ENCODE measurements around the gene SORCS3.

Gene SORCS3

DNA sequence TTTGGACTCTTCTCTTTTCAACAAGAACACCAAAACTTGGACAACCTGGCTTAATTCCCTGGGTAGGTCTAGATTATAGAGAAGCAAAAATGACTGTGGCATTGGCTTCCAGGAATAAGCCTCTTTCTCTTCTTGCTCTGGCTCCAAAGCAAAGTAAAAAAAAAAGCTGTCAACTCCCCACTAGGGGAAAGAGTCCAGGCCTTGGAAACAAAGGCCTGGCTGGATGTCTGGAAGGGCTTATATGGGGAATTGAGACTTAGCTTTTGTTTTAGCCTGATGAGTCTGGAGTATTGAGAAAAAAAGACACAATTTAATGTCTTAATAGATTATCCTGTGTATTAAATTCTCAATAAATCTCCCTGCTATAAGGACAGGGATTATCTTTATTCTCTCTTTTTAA is 300.6 kb downstream of the SORCS3 start:
- no peaks in the 10 kb centered on the region for H3K36me3 ChIP-seq (replicated peaks)
- TF ChIP-seq, protein P1, sequence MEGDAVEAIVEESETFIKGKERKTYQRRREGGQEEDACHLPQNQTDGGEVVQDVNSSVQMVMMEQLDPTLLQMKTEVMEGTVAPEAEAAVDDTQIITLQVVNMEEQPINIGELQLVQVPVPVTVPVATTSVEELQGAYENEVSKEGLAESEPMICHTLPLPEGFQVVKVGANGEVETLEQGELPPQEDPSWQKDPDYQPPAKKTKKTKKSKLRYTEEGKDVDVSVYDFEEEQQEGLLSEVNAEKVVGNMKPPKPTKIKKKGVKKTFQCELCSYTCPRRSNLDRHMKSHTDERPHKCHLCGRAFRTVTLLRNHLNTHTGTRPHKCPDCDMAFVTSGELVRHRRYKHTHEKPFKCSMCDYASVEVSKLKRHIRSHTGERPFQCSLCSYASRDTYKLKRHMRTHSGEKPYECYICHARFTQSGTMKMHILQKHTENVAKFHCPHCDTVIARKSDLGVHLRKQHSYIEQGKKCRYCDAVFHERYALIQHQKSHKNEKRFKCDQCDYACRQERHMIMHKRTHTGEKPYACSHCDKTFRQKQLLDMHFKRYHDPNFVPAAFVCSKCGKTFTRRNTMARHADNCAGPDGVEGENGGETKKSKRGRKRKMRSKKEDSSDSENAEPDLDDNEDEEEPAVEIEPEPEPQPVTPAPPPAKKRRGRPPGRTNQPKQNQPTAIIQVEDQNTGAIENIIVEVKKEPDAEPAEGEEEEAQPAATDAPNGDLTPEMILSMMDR (IDR thresholded peaks at IDR 0.05; ENCODE audit: low read depth, low read length, missing control alignments): no peak
- H3K27me3 ChIP-seq (replicated peaks): no peaks in the 10 kb centered on the region
- no peak overlapping the region for H3K27ac ChIP-seq
- DNase-seq: no peak
- in situ Hi-C loops (cut with HindIII; ENCODE audit: low pct_ligation_motif_present, low sequenced_read_pairs): no loop called here
- H3K4me3 ChIP-seq (ENCODE audit: low read depth, low read length): no peak overlapping the region

DNA sequence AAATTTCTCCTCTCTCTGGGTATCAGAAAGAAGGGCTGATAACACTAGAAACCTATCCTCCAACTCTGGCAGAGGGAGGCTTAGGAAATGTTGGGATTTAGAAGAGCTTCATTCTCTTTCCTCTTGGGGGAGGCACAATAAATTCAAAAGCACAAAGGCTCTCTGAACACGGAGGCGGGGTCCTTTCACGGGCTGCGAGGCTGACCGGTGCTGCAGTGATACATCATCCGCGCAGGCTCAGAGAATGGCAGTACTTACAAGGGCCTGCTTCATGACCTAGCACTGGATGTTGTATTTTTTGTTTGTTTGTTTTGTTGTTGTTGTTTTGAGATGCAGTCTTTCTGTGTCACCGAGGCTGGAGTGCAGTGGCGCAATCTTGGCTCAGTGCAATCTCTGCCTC is 306.2 kb downstream of the SORCS3 start:
- TF ChIP-seq, protein P1 (IDR thresholded peaks at IDR 0.05; ENCODE audit: low read depth, low read length, missing control alignments): no peak

DNA sequence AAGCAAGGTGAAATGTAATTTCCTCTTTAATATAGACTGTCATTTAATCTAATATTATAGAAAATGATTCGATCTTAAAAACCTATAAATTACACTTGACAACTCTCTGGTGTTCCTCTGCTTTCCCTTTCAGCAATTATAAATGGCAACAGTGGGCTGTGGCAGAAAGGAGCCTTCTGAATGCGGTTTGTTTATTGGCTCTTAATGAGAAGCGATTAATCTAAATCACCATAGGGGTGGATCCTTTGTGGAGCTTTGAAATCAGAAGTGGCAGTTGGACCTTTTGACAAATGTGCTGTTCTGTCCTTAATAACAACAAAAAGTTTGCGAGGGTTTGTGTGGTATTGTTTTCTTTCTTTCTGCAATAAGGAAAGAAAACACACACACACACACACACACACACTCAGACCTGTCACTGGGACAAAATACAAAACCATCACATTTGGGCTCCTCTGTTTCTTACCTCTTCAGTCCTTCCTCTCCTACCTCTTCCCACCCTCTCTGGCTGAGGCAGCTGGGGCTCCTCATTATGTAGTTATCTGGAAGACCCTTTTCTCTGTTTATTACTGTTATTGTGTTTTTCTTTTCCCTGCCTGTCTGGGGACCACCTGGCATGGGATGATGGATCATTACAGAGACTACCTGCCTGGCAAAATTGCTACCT is 316.2 kb downstream of the SORCS3 start:
- no peak overlapping the region for H3K4me3 ChIP-seq (ENCODE audit: low read depth, low read length)
- no peaks in the 10 kb centered on the region for H3K27me3 ChIP-seq (replicated peaks)
- TF ChIP-seq, protein P1 (IDR thresholded peaks at IDR 0.05; ENCODE audit: low read depth, low read length, missing control alignments): no peak
- no peaks in the 10 kb centered on the region for H3K36me3 ChIP-seq (replicated peaks)
- DNase-seq: no peak
- in situ Hi-C loops (cut with HindIII; ENCODE audit: low pct_ligation_motif_present, low sequenced_read_pairs): no loop called here
- H3K27ac ChIP-seq: no peak overlapping the region

More for the DNA sequence above, 306.2 kb downstream of the SORCS3 start:
- H3K27me3 ChIP-seq (replicated peaks): no peaks in the 10 kb centered on the region
- H3K4me3 ChIP-seq (ENCODE audit: low read depth, low read length): no peak overlapping the region
- DNase-seq: no peak
- in situ Hi-C loops (cut with HindIII; ENCODE audit: low pct_ligation_motif_present, low sequenced_read_pairs): no loop called here
- no peaks in the 10 kb centered on the region for H3K36me3 ChIP-seq (replicated peaks)
- H3K27ac ChIP-seq: no peak overlapping the region

DNA sequence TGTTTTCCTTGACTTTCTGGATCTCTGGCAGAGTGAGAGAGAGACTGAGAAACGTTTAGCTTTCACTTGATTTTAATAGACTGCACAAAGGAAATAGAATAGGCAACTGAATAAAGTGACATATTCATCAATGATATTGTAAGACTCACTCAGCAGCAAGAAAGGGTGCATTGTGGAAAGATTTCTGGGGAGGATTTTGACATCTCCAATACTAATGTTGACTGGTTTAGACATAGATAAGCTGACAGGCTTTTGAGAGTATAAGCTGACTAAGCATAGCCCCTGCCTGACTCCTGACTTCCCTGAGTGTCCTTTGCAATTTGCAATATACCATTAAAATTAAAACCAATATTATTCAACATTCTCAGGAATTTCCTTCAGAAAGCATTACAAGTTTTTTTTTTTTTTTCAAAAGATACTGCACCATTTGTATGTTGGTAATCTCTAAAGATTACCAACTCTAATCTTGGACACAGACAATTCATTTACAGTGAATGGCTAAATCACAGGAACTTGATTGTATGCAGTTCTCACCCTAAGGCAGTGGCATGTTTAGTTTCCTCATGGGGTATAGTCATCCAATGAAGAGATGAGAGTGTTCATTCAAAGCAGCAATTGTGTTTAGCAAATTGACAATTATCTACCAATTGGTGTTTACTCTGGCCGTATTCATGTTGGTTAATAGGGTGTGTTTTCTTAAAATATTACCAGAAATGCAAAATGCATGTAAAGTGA is 325.6 kb downstream of the SORCS3 start:
- H3K4me3 ChIP-seq (ENCODE audit: low read depth, low read length): no peak overlapping the region
- no peak for DNase-seq
- no peaks in the 10 kb centered on the region for H3K27me3 ChIP-seq (replicated peaks)
- H3K27ac ChIP-seq: no peak overlapping the region
- TF ChIP-seq, protein P1 (IDR thresholded peaks at IDR 0.05; ENCODE audit: low read depth, low read length, missing control alignments): no peak
- in situ Hi-C loops (cut with HindIII; ENCODE audit: low pct_ligation_motif_present, low sequenced_read_pairs): no loop called here
- no peaks in the 10 kb centered on the region for H3K36me3 ChIP-seq (replicated peaks)

DNA sequence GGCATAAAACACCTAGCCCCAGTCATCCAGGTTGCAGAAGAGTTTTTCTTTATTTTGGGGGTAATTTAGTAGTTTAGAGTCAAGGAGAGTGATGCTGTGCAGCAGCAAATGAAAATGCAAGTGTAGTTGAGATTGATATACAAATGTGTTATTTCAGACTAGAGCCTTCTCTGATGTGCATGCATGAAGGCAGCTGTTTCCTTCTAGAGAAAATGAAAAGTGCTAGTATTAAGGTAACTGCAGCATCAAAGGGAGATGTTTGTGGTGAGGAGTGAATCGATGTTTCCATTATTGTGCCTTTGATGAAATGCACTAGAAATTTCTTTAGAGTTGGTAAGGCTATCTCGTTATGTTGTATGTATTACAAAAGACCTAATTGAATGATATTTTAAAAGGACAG is 339.3 kb downstream of the SORCS3 start:
- in situ Hi-C loops (cut with HindIII; ENCODE audit: low pct_ligation_motif_present, low sequenced_read_pairs): no loop called here
- no peak for DNase-seq
- H3K36me3 ChIP-seq (replicated peaks): no peaks in the 10 kb centered on the region
- H3K27ac ChIP-seq: no peak overlapping the region
- TF ChIP-seq, protein P1 (IDR thresholded peaks at IDR 0.05; ENCODE audit: low read depth, low read length, missing control alignments): no peak
- no peaks in the 10 kb centered on the region for H3K27me3 ChIP-seq (replicated peaks)
- no peak overlapping the region for H3K4me3 ChIP-seq (ENCODE audit: low read depth, low read length)

Measured in brain microvascular endothelial cell (primary cell).